Measurements from ENCODE around the gene L3MBTL3.
"Not testable (repeated sequence)": the region's sequence is repeated elsewhere in the genome, so short reads cannot be mapped to it uniquely, and the experiment has no call there.

The L3MBTL3 gene

GRCh38 chr6:130107710-130108109 lies 89.3 kb downstream of the L3MBTL3 start:
- TF ChIP-seq CTCF (IDR thresholded peaks at IDR 0.05; ENCODE audit: extremely low read depth, insufficient read depth, missing control alignments) = no peak
- in situ Hi-C loops (cut with MboI; ENCODE audit: low pct_unique_long_range_greater_than_20kb, low sequenced_read_pairs, unreplicated experiment) = no loop called here
- no peak for DNase-seq (ENCODE audit: low spot score)

GRCh38 chr6:130111031-130111430 lies 92.7 kb downstream of the L3MBTL3 start:
- in situ Hi-C loops (cut with MboI; ENCODE audit: low pct_unique_long_range_greater_than_20kb, low sequenced_read_pairs, unreplicated experiment) = no loop called here
- TF ChIP-seq CTCF (IDR thresholded peaks at IDR 0.05; ENCODE audit: extremely low read depth, insufficient read depth, missing control alignments) = no peak
- no peak for DNase-seq (ENCODE audit: low spot score)

GRCh38 chr6:130113201-130113710 lies 94.9 kb downstream of the L3MBTL3 start:
- in situ Hi-C loops (cut with MboI; ENCODE audit: low pct_unique_long_range_greater_than_20kb, low sequenced_read_pairs, unreplicated experiment) = no loop called here
- TF ChIP-seq CTCF (IDR thresholded peaks at IDR 0.05; ENCODE audit: extremely low read depth, insufficient read depth, missing control alignments) = no peak
- no peak for DNase-seq (ENCODE audit: low spot score)

GRCh38 chr6:130115036-130115435 lies 96.7 kb downstream of the L3MBTL3 start:
- DNase-seq (ENCODE audit: low spot score) = peak; percentile 53
- in situ Hi-C loops (cut with MboI; ENCODE audit: low pct_unique_long_range_greater_than_20kb, low sequenced_read_pairs, unreplicated experiment) = no loop called here
- no peak for TF ChIP-seq CTCF (IDR thresholded peaks at IDR 0.05; ENCODE audit: extremely low read depth, insufficient read depth, missing control alignments)

- no peak for TF ChIP-seq CTCF (IDR thresholded peaks at IDR 0.05; ENCODE audit: extremely low read depth, insufficient read depth, missing control alignments)
- DNase-seq (ENCODE audit: low spot score) = no peak
- in situ Hi-C loops (cut with MboI; ENCODE audit: low pct_unique_long_range_greater_than_20kb, low sequenced_read_pairs, unreplicated experiment) = no loop called here
Measured at GRCh38 chr6:130116273-130116672, 97.9 kb downstream of the L3MBTL3 start.

- DNase-seq (ENCODE audit: low spot score); in situ Hi-C loops (cut with MboI; ENCODE audit: low pct_unique_long_range_greater_than_20kb, low sequenced_read_pairs, unreplicated experiment): not testable (repeated sequence)
Measured at GRCh38 chr6:130117187-130117701, 98.9 kb downstream of the L3MBTL3 start.

GRCh38 chr6:130118236-130118635 lies 99.9 kb downstream of the L3MBTL3 start:
- in situ Hi-C loops (cut with MboI; ENCODE audit: low pct_unique_long_range_greater_than_20kb, low sequenced_read_pairs, unreplicated experiment) = no loop called here
- no peak for DNase-seq (ENCODE audit: low spot score)
- TF ChIP-seq CTCF (IDR thresholded peaks at IDR 0.05; ENCODE audit: extremely low read depth, insufficient read depth, missing control alignments) = no peak
